GM19438 (cell line): ENCODE measurements around the gene WDR3.

Experiments used
- ATAC-seq: cut with Tn5 transposase; IDR thresholded peaks from one replicate; pipeline ENCODE4 v1.9.1; 2021; ENCODE audit warnings: low read depth; ENCODE audit not compliant: unreplicated experiment

Gene WDR3

DNA sequence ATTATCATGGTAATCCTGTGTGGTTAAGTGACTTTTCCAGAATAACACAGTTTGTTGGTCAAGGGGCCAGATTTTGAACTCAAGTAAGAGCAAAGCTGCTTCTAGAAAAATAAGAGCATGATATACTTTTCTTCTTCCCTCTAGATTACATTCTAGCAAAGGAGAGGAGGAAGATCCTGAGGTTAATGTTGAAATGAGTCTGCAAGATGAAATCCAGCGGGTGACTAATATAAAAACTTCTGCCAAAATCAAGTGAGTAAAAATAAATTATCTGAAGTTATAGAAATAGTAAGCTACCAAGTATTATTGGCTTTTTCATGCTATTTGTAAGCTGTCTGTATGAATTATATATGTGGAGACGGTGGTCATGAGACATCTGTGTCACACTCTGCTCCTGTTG lies 12.8 kb downstream of the WDR3 start:
- ATAC-seq, result no peak

DNA sequence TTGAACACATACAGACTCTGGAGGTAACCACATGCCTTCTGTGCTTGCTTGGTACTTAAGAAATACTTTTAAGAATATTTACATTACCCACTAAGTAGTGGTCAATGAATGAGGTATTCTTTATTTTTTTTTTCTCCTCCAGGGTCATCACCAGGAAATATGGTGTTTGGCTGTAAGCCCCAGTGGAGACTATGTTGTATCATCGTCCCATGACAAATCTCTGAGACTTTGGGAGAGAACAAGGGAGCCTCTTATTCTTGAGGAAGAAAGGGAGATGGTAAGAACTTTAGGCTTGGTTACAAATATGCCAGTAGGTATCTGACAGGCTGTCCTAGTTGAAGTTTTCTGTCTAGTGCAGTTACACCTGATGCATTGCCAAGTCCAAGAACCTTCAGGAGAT lies 22.8 kb downstream of the WDR3 start:
- ATAC-seq, result no peak

DNA sequence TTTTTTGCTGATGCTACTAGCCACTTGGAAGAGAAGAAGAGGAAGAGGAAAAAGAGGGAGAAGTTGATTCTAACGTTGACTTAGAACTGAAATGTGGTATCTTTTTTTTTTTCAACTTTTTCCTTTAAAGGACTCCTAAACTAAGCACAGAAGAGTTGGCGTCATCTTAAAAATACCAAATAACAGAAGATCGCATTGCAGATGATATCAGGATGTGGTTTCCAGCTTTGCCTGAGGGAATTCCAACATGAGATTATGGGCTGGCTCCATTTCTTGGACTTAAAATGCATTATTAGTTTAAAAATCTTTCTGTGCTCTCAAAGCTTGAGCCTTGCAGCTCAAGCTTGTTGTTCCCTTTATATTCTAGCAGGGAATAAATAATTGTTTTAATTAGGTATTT lies 29.8 kb downstream of the WDR3 start:
- ATAC-seq, result no peak

DNA sequence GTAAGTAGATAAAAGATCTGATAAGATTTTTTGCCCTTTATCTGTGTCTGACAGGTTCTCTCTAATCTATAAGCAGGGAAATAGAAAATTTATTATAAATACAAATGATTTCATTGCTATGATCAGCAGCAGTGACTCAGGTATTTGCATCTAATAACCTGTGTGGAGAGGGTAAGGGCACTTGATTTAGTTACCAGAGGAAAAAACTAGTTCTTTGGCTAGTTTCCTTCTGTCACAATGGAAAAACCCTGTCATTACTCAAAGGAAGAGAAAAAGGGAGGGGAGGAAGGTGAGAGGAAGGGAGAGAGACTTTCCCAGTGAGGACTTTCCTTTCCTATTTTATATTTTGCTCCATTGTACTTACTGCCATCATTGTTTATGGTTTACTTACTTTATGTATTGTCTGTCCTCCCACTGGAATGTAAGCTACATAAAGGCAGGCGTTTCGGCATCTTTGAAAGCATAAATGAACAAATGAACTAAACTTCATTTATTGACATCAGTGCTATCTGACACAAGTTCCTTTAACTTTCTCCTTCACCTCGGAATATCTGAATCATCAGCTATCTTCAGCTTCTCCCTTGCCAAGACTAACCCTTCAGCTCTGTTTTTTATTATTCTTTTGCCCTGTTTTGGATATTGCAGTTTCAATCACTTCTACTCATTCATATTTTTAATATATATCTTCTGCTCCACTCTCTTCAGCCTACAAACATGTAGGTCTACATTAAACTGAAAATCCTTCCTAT lies 34.9 kb downstream of the WDR3 start:
- ATAC-seq, result no peak

DNA sequence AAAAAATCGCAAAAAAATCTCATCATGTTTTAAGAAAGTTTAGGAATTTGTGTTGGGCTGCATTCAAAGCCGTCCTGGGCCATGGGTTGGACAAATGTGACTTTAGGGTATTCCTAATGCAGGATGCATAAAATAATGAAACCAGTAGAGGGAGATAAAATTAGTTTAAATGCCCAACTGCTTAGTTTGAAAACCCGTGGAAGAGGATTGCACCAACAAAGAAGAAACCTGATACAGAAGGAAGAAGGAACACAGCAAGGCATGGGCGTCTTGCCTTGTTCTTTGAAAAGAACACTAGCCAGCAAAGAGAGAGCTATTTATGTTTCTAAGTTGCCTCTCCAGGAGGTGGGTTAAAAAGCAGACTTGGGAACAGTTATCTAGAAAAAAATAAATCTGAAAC lies 37.9 kb downstream of the WDR3 start:
- ATAC-seq, result no peak

DNA sequence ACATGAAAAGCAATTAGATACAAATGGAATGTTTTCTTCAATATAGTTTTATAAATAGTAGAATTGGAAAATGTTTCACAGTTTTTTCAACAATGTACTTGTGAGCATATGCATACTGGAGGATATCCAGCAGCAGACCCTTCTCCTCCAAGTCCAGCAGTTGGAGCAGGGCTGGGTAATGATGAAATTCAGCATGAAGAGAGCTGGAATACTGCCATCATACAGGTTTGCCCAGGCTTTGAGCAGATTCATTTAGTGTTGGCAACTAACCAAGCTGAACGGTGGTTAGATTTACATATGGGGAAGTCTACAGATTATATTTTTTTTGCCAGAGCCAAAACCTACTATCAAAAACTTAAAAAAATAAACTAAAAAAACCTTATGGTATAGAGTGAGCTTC lies 38.3 kb downstream of the WDR3 start:
- ATAC-seq, result no peak

DNA sequence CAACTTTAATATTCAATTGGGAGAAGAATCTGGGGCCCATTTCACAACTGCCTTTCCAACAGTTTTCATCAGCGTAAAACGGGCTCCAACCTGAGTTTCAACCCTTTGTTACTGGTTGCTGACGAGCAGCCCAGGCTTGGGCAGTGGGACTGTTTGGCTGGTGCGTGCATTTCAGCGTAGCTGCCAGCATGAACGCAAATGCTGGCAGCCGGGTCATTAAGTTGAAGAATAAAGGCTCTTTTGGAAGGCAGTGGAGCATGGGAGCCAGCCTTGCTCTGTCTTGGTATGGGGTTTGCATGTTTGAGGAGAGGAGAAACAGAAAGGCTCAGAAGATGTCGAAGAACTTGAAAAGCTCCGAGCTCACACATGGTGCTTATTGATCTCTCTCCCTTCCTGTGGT lies 40.7 kb downstream of the WDR3 start:
- ATAC-seq, result no peak

DNA sequence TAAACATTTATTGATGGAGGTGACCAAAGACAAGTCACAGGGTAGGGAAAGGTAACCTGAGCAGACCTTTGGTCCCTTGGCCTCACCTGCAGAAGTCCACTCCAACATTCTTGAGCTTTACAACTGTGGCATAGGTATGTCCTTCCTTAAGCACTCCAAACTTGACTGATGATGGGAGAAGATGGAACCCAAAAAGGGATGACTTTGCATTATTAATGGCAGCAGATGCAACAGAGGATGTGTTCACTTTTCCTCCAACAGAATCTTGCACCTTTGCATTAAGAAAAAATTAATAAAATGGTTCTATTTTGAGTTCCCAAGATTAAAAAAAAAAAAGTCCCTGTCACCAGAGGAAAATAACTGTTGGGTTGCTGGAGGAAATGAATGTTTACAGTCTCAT lies 42.2 kb downstream of the WDR3 start:
- no peak for ATAC-seq

DNA sequence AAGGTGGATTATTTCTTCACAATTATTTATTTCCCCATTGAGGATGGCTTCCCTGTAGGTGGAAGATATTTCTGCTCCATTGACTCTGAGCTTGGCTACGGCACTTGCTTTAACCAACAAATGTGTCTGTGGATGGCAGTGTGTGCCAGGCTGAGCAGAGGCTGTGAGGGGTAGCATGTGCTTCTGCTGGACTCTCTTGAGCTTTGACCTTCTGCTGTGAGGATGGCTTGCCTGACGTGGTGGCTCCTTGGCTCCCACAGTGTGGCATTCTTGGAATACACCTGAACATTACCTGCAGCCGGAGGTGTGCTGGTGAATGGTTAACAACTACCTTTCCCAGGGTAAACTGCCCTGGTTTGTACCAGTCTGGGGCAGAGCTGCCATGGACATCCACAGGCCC lies 46.8 kb downstream of the WDR3 start:
- ATAC-seq, result no peak

DNA sequence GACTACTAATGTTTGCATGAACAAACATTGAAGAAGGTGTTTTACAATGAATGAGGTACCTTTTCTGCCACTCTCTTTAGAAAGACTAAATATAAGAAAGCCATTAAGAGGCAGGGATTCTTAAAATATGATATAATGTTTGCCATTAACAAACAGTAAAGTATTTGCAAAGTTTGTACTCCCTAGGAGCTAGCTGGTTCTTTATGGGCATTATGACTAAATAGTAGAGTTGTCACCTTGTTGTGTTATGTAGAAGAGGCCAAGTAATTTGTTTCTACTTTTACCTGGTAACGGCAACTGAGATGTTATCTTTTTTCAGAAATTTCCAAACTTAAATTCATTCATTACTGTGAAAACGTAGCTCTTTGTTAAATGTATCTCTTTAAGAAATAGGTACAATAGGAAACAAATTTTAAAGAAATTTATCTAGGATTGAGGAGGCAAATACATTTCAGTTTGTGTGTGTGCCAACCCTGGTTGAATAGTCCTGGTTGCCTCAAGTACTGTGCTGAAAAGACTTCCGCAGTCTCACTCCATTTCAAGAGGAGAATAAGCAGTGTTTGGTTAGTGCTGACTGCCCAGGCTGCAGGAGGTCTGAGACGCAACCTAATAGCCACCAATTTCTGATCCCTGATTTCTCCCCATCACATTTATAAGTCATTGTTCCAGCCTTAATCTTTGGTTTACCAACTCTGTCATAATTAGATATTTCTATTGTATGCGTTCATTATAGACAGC lies 52.1 kb downstream of the WDR3 start:
- ATAC-seq, result no peak

DNA sequence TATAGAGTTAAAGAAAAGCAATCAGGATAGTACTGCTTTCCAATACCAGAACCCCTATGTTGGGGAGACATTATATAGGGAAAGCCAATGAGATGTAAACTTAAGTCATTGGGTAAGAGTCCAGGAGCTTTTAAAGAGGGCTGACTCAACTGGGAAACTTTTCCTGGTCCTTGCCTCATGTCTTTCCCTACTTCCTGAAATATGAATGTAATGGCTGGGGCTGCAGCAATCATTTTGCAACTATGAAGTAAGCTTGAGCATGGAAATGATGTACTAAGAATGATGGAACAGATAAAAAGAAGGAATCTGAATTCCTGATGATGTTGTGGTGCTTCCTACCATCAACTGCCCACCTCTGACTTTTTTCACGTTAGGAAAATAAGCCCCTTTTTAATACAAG lies 55.7 kb downstream of the WDR3 start:
- ATAC-seq, result no peak

DNA sequence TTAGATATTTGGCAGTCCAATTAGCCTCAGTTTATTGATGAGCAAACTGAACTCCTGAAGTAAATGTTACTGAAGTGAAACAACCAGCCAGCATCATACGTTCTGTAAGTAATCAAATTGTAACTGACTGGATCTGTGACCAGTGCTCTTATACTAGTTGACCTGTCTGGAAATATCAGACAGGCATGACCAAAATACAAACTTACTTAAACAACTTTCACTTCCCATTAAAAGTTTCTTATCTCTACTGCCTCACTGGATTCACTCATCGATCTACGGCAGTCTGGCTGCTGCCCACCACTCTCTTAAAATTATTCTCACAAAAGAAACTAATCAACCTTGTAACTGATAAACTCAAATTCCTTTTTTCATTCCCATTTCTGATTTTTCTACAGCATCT lies 56.4 kb downstream of the WDR3 start:
- ATAC-seq, result no peak

DNA sequence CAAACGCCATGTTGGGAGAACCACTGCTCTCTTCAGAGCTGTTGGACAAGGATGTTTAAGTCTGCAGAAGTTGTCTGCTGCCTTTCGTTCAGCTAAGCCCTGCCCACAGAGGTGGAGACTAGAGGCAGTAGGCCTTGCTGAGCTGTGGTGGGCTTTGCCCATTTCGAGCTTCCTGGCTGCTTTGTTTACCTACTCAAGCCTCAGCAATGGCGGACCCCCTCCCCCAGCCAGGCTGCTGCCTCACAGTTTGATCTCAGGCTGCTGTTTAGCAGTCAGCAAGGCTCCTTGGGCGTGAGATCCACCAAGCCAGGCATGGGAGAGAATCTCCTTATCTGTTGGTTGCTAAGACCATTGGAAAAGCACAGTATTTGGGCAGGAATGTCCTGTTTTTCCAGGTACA lies 74.8 kb downstream of the WDR3 start:
- no peak for ATAC-seq

DNA sequence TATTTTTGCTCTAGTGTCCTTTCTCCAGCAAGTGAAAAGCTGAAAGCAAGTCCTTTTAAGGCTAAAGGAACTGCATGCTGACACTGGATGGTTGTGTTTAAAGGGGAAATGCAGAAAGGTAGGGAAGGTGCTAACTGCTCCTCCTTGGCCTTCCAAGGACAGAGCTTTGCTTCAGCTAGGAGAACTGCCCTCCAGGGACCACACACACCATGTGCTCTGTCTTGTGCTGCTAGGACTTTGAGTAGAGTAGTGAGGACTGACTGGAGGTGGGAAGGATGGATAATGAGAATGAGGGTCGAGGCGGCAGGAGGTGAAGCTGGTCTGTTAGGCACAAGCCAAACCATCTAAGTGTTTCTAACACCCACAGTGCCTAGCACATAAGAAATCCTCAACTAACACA lies 77.9 kb downstream of the WDR3 start:
- no peak for ATAC-seq

DNA sequence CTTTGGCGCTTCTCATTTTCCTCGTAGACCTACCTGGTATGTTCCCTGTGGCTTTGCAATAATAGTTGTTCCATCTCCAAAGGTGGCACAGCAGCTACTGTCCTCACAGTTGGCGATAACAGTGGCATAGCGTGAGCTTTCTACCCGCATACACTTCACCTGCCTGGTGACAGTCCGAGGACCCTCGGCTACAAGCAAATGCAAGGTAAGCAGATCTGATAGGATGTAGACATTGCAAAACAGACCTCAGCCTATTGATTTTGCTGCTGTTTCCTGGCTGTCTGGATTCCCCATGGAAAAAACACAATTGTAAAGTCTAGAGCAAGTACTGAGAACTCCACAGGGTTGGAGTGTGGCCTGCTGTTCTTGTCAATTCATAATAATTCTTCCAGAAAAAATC lies 78.5 kb downstream of the WDR3 start:
- ATAC-seq, result no peak

DNA sequence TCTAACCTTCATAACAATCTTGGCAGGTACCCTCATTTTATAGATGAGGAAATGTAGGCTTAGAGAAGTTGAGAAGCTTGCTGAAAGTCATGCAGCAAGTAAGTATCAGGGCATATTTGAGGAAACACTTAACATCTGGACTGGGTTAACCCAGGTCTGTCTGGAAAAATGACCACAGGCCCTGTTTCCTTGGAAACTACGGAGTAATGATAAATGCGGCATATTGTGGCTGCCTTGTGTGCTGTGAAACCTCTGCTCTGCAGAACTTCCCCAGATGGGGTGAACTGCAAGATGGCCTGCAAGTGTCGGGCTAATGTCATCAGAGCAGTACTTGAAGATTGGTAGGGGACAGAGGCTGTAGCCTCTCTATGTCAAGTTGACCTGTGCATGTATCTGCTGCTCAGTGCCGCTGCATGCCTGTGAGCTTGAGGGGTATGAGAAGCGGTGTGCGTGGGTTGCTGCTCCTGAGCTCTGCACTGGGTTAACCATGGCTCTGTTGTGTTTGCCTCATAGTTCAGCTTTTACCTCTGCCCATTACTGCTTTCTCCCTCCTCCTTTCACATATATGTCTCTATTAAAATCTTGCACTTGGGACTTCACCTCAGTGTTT lies 83.1 kb downstream of the WDR3 start:
- ATAC-seq, result no peak

DNA sequence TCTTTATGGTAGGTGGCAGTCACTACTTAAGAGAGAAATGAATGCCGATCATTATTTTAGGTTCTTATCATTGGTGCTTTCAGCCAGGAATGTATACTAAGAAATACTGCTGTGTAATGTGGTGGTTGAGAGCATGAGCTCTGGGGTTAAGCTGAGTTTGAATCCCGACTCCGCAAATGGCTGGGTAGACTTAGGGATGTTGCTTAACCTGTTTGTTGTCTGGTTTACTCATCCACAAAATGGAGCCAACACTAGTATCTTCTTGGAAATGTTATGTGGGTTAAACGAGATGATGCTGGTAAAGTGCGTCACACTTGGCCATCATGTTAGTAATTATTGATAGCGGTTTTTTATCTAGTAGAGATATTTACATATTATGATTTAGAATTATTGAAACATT lies 83.8 kb downstream of the WDR3 start:
- ATAC-seq, result no peak

DNA sequence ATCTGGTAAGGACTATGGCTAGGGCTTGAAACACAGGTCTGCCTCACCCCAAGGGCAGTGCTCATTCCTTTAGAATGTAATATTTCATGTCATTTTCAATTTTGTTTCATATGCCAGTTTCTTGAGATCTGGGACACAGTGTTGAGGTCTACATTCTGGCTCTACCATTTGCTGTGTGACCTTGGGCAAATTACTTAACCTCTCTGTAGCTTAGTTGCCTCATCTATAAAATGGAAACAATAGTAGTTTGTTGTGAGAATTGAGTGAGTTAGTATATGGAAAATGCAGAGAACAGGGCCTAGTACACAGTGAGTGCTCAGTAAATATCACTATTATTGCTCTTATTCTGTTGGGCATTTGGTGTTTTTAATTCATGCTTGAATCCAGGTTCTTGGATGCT lies 84.4 kb downstream of the WDR3 start:
- no peak for ATAC-seq
